Measurements from ENCODE around the gene MEGF9. TPM values are rescaled to one million over a fixed set of nuclear protein-coding genes. Genes with fewer than 3 reads are reported as not detected.

Gene MEGF9
- total RNA-seq, 2 donors from 2014 or later: 5.0 to 10.7 TPM

DNA sequence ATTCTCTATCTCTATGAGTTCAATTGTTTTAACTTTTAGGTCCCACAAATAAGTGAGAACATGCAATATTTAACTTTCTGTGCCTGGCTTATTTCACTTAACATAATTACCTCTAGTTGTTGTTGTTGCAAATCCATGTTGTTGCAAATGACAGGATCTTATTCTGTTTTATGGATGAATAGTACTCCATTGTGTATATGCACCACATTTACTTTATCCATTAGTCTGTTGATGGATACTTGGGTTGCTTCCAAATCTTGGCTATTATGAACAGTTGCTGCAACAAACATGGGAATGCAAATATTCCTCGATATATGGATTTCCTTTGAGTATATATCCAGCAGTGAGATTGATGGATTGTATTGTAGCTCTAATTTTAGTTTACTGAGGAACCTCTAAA, 36.3 kb downstream of the MEGF9 start:
- H3K27me3 Mint-ChIP-seq (ENCODE audit: insufficient read depth): peaks cover 41% of the 10 kb centered on the region
- H3K27ac Mint-ChIP-seq: no peak overlapping the region
- peaks cover 26% of the 10 kb centered on the region for H3K4me1 Mint-ChIP-seq
- no peak overlapping the region for H3K4me3 Mint-ChIP-seq
- no peak overlapping the region for H3K27ac ChIP-seq (ENCODE audit: low read depth, low read length)
- no peak overlapping the region for H3K4me3 ChIP-seq (ENCODE audit: low read length)
- TF ChIP-seq, protein P1, sequence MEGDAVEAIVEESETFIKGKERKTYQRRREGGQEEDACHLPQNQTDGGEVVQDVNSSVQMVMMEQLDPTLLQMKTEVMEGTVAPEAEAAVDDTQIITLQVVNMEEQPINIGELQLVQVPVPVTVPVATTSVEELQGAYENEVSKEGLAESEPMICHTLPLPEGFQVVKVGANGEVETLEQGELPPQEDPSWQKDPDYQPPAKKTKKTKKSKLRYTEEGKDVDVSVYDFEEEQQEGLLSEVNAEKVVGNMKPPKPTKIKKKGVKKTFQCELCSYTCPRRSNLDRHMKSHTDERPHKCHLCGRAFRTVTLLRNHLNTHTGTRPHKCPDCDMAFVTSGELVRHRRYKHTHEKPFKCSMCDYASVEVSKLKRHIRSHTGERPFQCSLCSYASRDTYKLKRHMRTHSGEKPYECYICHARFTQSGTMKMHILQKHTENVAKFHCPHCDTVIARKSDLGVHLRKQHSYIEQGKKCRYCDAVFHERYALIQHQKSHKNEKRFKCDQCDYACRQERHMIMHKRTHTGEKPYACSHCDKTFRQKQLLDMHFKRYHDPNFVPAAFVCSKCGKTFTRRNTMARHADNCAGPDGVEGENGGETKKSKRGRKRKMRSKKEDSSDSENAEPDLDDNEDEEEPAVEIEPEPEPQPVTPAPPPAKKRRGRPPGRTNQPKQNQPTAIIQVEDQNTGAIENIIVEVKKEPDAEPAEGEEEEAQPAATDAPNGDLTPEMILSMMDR (conservative IDR thresholded peaks at IDR 0.05): no peak
- H3K36me3 Mint-ChIP-seq (ENCODE audit: low read depth): peaks cover 2% of the 10 kb centered on the region
- 95% methylated on average over 1 of the region's 1 CpG; no CpG with 5 or more reads in 1 of the 2 experiments for WGBS, 2 experiments (ENCODE audit: insufficient coverage in 1 of 2, insufficient read length in 1 of 2)
- H3K36me3 ChIP-seq (ENCODE audit: control insufficient read depth, insufficient read depth, low read length): no peaks in the 10 kb centered on the region
- no peak for DNase-seq
- H3K9me3 Mint-ChIP-seq: no peaks in the 10 kb centered on the region
- H3K9ac ChIP-seq (ENCODE audit: extremely low read depth, low read length, poor library complexity, severe bottlenecking): no peak overlapping the region
- H3K9me3 ChIP-seq (ENCODE audit: control insufficient read depth, low read length): no peaks in the 10 kb centered on the region
- peaks cover 7% of the 10 kb centered on the region for H3K4me1 ChIP-seq (ENCODE audit: control insufficient read depth, insufficient read depth, low read length)
- peaks cover 31% of the 10 kb centered on the region for H3K27me3 ChIP-seq (ENCODE audit: control insufficient read depth, insufficient read depth, low read length, poor library complexity, severe bottlenecking)

DNA sequence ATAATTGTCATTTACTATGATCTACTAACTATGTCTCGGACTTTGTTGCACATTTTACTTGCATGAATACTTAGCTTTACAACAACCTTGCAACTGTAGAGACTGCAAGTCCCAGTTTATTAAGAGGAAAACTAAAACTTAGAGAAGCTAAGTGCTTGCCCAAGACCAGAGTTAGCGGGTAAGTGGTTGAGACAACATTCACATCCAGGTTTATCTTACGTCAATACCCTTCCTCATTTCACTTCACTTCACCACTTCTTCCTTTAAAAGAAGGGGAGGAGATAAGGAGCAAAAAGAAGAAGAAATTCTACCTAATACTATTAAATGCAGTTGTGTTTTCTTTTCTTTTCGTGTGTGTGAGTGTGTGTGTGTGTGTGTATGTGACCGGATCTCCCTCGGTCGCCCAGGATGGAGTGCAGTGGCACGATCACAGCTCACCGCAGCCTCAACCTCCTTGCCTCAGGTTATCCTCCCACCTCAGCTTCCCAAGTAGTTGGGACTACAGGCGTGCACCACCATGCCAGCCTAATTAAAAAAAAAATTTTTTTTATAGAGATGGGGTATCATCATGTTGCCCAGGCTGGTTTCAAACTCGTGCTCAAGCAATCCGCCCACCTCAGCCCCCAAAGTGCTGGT, 37.4 kb downstream of the MEGF9 start:
- TF ChIP-seq, protein P1 (conservative IDR thresholded peaks at IDR 0.05): no peak
- no peak overlapping the region for H3K4me3 Mint-ChIP-seq
- H3K27ac ChIP-seq (ENCODE audit: low read depth, low read length): no peak overlapping the region
- no peak overlapping the region for H3K9ac ChIP-seq (ENCODE audit: extremely low read depth, low read length, poor library complexity, severe bottlenecking)
- peaks cover 32% of the 10 kb centered on the region for H3K27me3 Mint-ChIP-seq (ENCODE audit: insufficient read depth)
- H3K36me3 Mint-ChIP-seq (ENCODE audit: low read depth): peaks cover 2% of the 10 kb centered on the region
- WGBS, 2 experiments (ENCODE audit: insufficient coverage in 1 of 2, insufficient read length in 1 of 2): 75 to 100% methylated on average over 3 to 11 of the region's 12 CpGs
- H3K27me3 ChIP-seq (ENCODE audit: control insufficient read depth, insufficient read depth, low read length, poor library complexity, severe bottlenecking): peaks cover 21% of the 10 kb centered on the region
- H3K27ac Mint-ChIP-seq: no peak overlapping the region
- no peak for DNase-seq
- no peak overlapping the region for H3K4me3 ChIP-seq (ENCODE audit: low read length)
- no peaks in the 10 kb centered on the region for H3K9me3 ChIP-seq (ENCODE audit: control insufficient read depth, low read length)
- H3K36me3 ChIP-seq (ENCODE audit: control insufficient read depth, insufficient read depth, low read length): no peaks in the 10 kb centered on the region
- no peaks in the 10 kb centered on the region for H3K9me3 Mint-ChIP-seq
- peaks cover 20% of the 10 kb centered on the region for H3K4me1 Mint-ChIP-seq
- H3K4me1 ChIP-seq (ENCODE audit: control insufficient read depth, insufficient read depth, low read length): peaks cover 7% of the 10 kb centered on the region

- H3K9me3 Mint-ChIP-seq: peaks cover 7% of the 10 kb centered on the region
- H3K4me1 ChIP-seq (ENCODE audit: control insufficient read depth, insufficient read depth, low read length): no peaks in the 10 kb centered on the region
- H3K4me3 Mint-ChIP-seq: no peak overlapping the region
- H3K4me1 Mint-ChIP-seq: peaks cover 6% of the 10 kb centered on the region
- DNase-seq: no peak
- no peaks in the 10 kb centered on the region for H3K36me3 Mint-ChIP-seq (ENCODE audit: low read depth)
- H3K9ac ChIP-seq (ENCODE audit: extremely low read depth, low read length, poor library complexity, severe bottlenecking): no peak overlapping the region
- H3K9me3 ChIP-seq (ENCODE audit: control insufficient read depth, low read length): peaks cover 10% of the 10 kb centered on the region
- peaks cover 17% of the 10 kb centered on the region for H3K27me3 Mint-ChIP-seq (ENCODE audit: insufficient read depth)
- TF ChIP-seq, protein P1 (conservative IDR thresholded peaks at IDR 0.05): no peak
- H3K27ac ChIP-seq (ENCODE audit: low read depth, low read length): no peak overlapping the region
- no peaks in the 10 kb centered on the region for H3K36me3 ChIP-seq (ENCODE audit: control insufficient read depth, insufficient read depth, low read length)
- H3K4me3 ChIP-seq (ENCODE audit: low read length): no peak overlapping the region
- H3K27me3 ChIP-seq (ENCODE audit: control insufficient read depth, insufficient read depth, low read length, poor library complexity, severe bottlenecking): no peaks in the 10 kb centered on the region
- H3K27ac Mint-ChIP-seq: no peak overlapping the region
Observed at GRCh38 chr9:120668399-120668798, 45.9 kb downstream of the MEGF9 start.
